Left ventricle myocardium inferior (tissue), 1 donor: ENCODE results near the gene RAB3IP. TPM values are rescaled to one million over a fixed set of nuclear protein-coding genes. Genes with fewer than 3 reads are reported as not detected.

Source experiments
- DNase-seq: peaks from one replicate; pipeline ENCODE4 v3.0.0-alpha.2; 2020
- H3K27ac ChIP-seq: fragments of 200-600 bp; replicated peaks from 2 replicates; pipeline ENCODE4 v1.8.0; 2021
- H3K27me3 ChIP-seq: fragments of 200-600 bp; 2 replicates; pipeline ENCODE4 v1.8.0; 2021; ENCODE audit warnings: low read depth
- H3K36me3 ChIP-seq: fragments of 200-600 bp; 2 replicates; pipeline ENCODE4 v1.8.0; 2021
- H3K4me1 ChIP-seq: fragments of 200-600 bp; 2 replicates; pipeline ENCODE4 v1.8.0; 2021
- H3K4me3 ChIP-seq: fragments of 200-600 bp; 2 replicates; pipeline ENCODE4 v1.8.0; 2021; ENCODE audit warnings: mild to moderate bottlenecking, moderate library complexity
- H3K9me3 ChIP-seq: fragments of 200-600 bp; replicated peaks from 2 replicates; pipeline ENCODE4 v1.8.0; 2021
- intact Hi-C: fragments of 100-400 bp; cut with micrococcal nuclease; formaldehyde crosslinking; loops from one replicate; pipeline ENCODE4 v1.11.0; 2022
- long read RNA-seq: library from polyadenylated mRNA; unstranded; transcript quantifications from one replicate; pipeline ENCODE4 v2.0.0, GENCODE V29; 2021
- total RNA-seq: library from RNA; stranded (reverse); fragmentation: NEBNext Ultra II Directional; extraction: Animal tissue kit (Norgen Biotek cat#: 25700); gene quantifications from one replicate; pipeline ENCODE4 v1.2.1, GENCODE V29; 2021
- TF ChIP-seq, protein P1 (sequence below): fragments of 200-600 bp; IDR thresholded peaks from 2 replicates; pipeline ENCODE4 v1.8.0; 2021; ENCODE audit warnings: antibody characterized with exemption, mild to moderate bottlenecking, borderline replicate concordance
- donor health status: DM: no; HTN: yes; CAD: no; lungs with severe emphysema.

RAB3IP gene, protein sequence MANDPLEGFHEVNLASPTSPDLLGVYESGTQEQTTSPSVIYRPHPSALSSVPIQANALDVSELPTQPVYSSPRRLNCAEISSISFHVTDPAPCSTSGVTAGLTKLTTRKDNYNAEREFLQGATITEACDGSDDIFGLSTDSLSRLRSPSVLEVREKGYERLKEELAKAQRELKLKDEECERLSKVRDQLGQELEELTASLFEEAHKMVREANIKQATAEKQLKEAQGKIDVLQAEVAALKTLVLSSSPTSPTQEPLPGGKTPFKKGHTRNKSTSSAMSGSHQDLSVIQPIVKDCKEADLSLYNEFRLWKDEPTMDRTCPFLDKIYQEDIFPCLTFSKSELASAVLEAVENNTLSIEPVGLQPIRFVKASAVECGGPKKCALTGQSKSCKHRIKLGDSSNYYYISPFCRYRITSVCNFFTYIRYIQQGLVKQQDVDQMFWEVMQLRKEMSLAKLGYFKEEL
- 23.0 TPM for total RNA-seq
- long read RNA-seq, full-length matches to known transcripts = 17 of 21 reads
- long read RNA-seq, partial matches to known transcripts = 2 of 21 reads
- long read RNA-seq, other reads (novel, unspliced or antisense) = 2 of 21 reads

GRCh38 chr12:69738351-69739286 is at the start of gene RAB3IP:
Gene RAB3IP, plus strand, starts transcription at chr12:69738860. Its CDS starts 16,549 bp downstream, at chr12:69755409.
- Histone ChIP-seq H3K4me1 (peaks cover 31% of the 10 kb centered on the region), H3K27me3 (peaks cover 7% of the 10 kb centered on the region), H3K27ac (peak within 1 kb of the TSS; percentile 86), H3K36me3 (no peaks in the 10 kb centered on the region), H3K4me3 (peak within 1 kb of the TSS; percentile 91), H3K9me3 (no peaks in the 10 kb centered on the region)
- peak; percentile 89 for DNase-seq
- intact Hi-C loops = no loop called here
- TF ChIP-seq, protein P1, sequence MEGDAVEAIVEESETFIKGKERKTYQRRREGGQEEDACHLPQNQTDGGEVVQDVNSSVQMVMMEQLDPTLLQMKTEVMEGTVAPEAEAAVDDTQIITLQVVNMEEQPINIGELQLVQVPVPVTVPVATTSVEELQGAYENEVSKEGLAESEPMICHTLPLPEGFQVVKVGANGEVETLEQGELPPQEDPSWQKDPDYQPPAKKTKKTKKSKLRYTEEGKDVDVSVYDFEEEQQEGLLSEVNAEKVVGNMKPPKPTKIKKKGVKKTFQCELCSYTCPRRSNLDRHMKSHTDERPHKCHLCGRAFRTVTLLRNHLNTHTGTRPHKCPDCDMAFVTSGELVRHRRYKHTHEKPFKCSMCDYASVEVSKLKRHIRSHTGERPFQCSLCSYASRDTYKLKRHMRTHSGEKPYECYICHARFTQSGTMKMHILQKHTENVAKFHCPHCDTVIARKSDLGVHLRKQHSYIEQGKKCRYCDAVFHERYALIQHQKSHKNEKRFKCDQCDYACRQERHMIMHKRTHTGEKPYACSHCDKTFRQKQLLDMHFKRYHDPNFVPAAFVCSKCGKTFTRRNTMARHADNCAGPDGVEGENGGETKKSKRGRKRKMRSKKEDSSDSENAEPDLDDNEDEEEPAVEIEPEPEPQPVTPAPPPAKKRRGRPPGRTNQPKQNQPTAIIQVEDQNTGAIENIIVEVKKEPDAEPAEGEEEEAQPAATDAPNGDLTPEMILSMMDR = peak; percentile 74

GRCh38 chr12:69689638-69690037 is 49.0 kb upstream of the RAB3IP start:
- H3K4me1 ChIP-seq = peaks cover 16% of the 10 kb centered on the region
- TF ChIP-seq, protein P1 = no peak
- no peak overlapping the region for H3K4me3 ChIP-seq
- no peaks in the 10 kb centered on the region for H3K9me3 ChIP-seq
- H3K27ac ChIP-seq = peak overlapping the region; percentile 63
- intact Hi-C loops = no loop called here
- H3K36me3 ChIP-seq = no peaks in the 10 kb centered on the region
- no peak for DNase-seq
- no peaks in the 10 kb centered on the region for H3K27me3 ChIP-seq

DNA sequence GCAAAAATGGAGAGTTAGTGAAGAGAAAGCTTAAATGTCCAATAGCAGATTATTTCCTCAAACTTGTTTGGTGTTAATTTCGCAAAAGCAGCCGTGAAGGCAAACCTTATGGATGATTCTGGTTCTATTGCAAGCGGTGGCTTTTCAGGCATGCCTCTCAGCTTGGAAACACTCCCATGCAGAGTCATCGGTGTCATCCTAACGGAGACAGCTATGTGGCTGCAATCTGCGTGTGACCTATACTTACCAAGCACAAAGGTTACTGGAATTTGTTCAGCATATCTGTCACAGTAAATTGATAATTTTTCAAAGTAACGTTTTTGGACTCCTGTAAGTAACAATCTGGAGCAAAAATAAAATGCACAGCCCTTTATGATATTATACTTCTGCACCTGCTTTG is 44.5 kb upstream of the RAB3IP start:
- intact Hi-C loops = no loop called here
- Histone ChIP-seq H3K4me1 (peaks cover 9% of the 10 kb centered on the region), H3K27me3 (no peaks in the 10 kb centered on the region), H3K4me3 (no peak overlapping the region), H3K27ac (no peak overlapping the region), H3K9me3 (no peaks in the 10 kb centered on the region), H3K36me3 (no peaks in the 10 kb centered on the region)
- peak; percentile 16 for DNase-seq
- TF ChIP-seq, protein P1 = no peak

DNA sequence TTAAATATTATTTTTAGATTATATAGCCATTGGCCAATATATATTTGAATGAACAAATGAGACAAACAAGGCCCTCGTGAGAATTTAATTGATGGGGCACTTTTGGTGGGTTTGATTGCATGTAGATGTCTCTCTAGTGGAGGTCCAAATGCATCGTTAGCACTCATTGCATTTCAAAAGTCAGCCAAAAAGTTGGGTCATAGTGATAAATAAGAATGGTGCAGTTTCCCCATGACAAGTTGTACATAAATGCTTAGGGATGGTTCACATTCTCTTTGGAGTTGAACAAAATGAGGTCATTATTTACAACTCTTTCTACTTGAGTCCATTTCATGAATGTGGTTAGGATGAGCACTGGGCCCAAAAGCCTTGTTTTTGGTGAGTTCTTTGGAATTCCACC is 40.6 kb upstream of the RAB3IP start:
- Histone ChIP-seq H3K27me3 (no peaks in the 10 kb centered on the region), H3K4me1 (peaks cover 2% of the 10 kb centered on the region), H3K4me3 (no peak overlapping the region), H3K27ac (no peak overlapping the region), H3K36me3 (no peaks in the 10 kb centered on the region), H3K9me3 (no peaks in the 10 kb centered on the region)
- DNase-seq = no peak
- TF ChIP-seq, protein P1 = no peak
- intact Hi-C loops = no loop called here
